ENCODE results near the gene TLCD5. TPM values are rescaled to one million over a fixed set of nuclear protein-coding genes. Genes with fewer than 3 reads are reported as not detected.

TLCD5 gene
- total RNA-seq, 4 donors from 2014 or later = 0.27 to 1.0 (median 0.70) TPM

DNA sequence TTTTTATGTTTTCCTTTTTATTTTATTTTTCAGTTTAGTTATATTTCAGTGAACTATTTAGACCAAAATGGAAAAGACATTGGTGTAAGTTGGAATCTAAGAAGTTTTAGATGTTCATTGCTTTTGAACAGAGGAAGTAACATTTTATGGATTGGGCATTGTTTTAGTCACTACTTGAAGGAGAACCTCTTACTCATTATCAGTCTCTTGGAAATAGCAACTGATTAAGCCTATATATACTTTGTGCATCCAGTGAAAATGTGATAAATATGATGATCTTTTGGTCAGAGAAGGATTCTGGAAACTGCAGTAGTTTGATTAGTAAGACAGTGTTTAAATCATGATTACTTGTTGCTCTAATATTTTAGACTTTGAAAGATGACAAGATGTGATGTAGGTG lies 25.5 kb downstream of the TLCD5 start:
- no peaks in the 10 kb centered on the region for H3K9me3 ChIP-seq
- no peak for TF ChIP-seq POLR2A (IDR thresholded peaks at IDR 0.05)
- TF ChIP-seq, protein P1, sequence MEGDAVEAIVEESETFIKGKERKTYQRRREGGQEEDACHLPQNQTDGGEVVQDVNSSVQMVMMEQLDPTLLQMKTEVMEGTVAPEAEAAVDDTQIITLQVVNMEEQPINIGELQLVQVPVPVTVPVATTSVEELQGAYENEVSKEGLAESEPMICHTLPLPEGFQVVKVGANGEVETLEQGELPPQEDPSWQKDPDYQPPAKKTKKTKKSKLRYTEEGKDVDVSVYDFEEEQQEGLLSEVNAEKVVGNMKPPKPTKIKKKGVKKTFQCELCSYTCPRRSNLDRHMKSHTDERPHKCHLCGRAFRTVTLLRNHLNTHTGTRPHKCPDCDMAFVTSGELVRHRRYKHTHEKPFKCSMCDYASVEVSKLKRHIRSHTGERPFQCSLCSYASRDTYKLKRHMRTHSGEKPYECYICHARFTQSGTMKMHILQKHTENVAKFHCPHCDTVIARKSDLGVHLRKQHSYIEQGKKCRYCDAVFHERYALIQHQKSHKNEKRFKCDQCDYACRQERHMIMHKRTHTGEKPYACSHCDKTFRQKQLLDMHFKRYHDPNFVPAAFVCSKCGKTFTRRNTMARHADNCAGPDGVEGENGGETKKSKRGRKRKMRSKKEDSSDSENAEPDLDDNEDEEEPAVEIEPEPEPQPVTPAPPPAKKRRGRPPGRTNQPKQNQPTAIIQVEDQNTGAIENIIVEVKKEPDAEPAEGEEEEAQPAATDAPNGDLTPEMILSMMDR (IDR thresholded peaks at IDR 0.05 in 4 of 5, conservative IDR thresholded peaks at IDR 0.05 in 1 of 5) = no peak
- no peak overlapping the region for H3K4me3 ChIP-seq
- H3K27me3 ChIP-seq = no peaks in the 10 kb centered on the region
- no peak overlapping the region for H3K27ac ChIP-seq
- H3K36me3 ChIP-seq = no peaks in the 10 kb centered on the region
- DNase-seq = no peak
- intact Hi-C loops (cut with DNase I; ENCODE audit: low total_unique reads) = no loop called here
- no peak for ATAC-seq
- peaks cover 49 to 50% of the 10 kb centered on the region in 2 donors for H3K4me1 ChIP-seq
- in situ Hi-C loops (cut with MboI; ENCODE audit: low sequenced_read_pairs in 4 of 4) = no loop called here

DNA sequence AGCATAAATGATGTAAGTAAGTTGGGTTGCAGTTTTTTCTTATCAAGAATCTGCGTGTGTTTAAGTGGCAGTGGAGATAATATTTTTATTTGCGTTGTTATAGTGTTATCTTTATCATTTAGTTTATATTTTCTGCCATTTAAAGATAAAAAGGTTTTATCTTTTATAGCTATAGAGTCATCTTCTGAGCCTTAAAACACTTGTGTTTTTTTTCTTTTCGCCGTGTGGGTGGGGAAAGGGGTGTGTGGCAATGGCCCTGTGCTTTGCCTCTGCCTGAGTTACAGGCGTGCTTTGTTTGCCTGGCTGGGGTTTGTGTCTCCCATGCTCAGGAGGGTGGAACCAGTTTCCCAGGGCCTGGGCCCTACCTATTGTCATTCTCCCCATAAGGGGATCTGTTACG lies 27.3 kb downstream of the TLCD5 start:
- no peak for ATAC-seq
- Histone ChIP-seq H3K4me3 (no peak overlapping the region), H3K27me3 (no peaks in the 10 kb centered on the region), H3K27ac (no peak overlapping the region), H3K4me1 (peaks cover 42 to 45% of the 10 kb centered on the region in 2 donors), H3K36me3 (no peaks in the 10 kb centered on the region), H3K9me3 (no peaks in the 10 kb centered on the region)
- intact Hi-C loops (cut with DNase I; ENCODE audit: low total_unique reads) (no loop called here), in situ Hi-C loops (cut with MboI; ENCODE audit: low sequenced_read_pairs in 4 of 4) (no loop called here)
- DNase-seq = no peak
- no peak for TF ChIP-seq POLR2A (IDR thresholded peaks at IDR 0.05)
- TF ChIP-seq, protein P1 (IDR thresholded peaks at IDR 0.05 in 4 of 5, conservative IDR thresholded peaks at IDR 0.05 in 1 of 5) = no peak

DNA sequence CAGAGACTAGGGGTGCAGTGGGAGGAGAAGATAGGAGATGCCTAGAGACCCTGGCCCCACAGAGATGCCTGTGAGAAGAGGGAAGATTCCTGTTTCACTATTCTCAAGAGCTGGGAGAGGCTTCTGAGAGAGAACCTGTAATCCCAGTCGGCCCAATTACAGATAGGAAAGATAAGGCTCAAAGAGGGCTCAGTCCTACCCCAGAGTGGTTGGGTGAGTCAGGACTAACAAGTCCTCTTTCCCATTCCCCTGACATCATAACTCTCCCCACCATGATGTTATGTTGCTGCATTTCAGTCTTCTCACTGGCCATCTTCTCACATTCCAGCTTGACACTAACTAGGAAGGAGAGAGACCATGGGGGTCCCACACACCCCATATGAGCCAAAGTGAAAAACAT lies 29.0 kb downstream of the TLCD5 start:
- Histone ChIP-seq H3K9me3 (no peaks in the 10 kb centered on the region), H3K27ac (no peak overlapping the region), H3K27me3 (no peaks in the 10 kb centered on the region), H3K4me1 (peaks cover 29 to 41% of the 10 kb centered on the region in 2 donors), H3K4me3 (no peak overlapping the region), H3K36me3 (no peaks in the 10 kb centered on the region)
- no peak for DNase-seq
- TF ChIP-seq POLR2A (IDR thresholded peaks at IDR 0.05) = no peak
- TF ChIP-seq, protein P1 (IDR thresholded peaks at IDR 0.05 in 4 of 5, conservative IDR thresholded peaks at IDR 0.05 in 1 of 5) = no peak
- ATAC-seq = no peak
- intact Hi-C loops (cut with DNase I; ENCODE audit: low total_unique reads) (no loop called here), in situ Hi-C loops (cut with MboI; ENCODE audit: low sequenced_read_pairs in 4 of 4) (no loop called here)

DNA sequence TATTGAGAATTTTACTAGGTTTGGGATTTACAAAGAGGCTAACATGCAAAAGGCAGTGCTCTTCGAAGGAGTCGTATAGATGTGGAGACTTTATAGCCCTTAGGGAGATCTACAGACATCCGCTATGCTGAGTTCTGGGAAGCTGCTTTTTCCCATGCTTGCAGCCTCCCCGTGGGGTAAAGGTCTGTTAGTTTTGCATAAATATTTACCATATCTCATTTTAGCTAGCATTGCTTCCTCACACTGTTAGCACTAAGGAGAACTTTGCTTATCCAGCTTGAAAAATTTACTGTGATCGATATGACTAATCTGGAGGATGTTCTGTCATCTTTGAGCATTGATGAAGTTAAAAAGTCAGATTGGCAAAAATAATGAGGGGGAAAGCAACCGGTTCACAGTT lies 29.7 kb downstream of the TLCD5 start:
- in situ Hi-C loops (cut with MboI; ENCODE audit: low sequenced_read_pairs in 4 of 4) (no loop called here), intact Hi-C loops (cut with DNase I; ENCODE audit: low total_unique reads) (no loop called here)
- no peak for TF ChIP-seq POLR2A (IDR thresholded peaks at IDR 0.05)
- TF ChIP-seq, protein P1 (IDR thresholded peaks at IDR 0.05 in 4 of 5, conservative IDR thresholded peaks at IDR 0.05 in 1 of 5) = no peak
- Histone ChIP-seq H3K27ac (no peak overlapping the region), H3K27me3 (no peaks in the 10 kb centered on the region), H3K4me3 (no peak overlapping the region), H3K9me3 (no peaks in the 10 kb centered on the region), H3K4me1 (peaks cover 24 to 42% of the 10 kb centered on the region in 2 donors), H3K36me3 (no peaks in the 10 kb centered on the region)
- ATAC-seq (no peak), DNase-seq (no peak)

DNA sequence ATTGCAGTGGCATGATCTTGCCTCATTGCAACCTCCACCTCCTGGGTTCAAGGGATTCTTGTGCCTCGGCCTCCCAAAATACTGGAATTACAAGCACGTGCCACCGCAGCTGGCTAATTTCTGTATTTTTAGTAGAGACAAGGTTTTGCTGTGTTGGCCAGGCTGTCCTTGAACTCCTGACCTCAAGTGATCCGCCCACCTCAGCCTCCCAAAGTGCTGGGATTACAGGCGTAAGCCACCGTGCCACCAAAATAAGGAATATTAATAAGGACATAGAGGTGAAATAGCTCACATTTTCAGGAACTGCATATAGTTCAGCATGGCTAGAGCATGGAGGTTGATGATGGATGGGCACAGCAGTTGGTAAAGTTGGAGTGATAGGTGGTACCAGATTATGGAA lies 32.5 kb downstream of the TLCD5 start:
- H3K27me3 ChIP-seq = no peaks in the 10 kb centered on the region
- no peak overlapping the region for H3K27ac ChIP-seq
- peaks cover 30 to 51% of the 10 kb centered on the region in 2 donors for H3K4me1 ChIP-seq
- intact Hi-C loops (cut with DNase I; ENCODE audit: low total_unique reads) (no loop called here), in situ Hi-C loops (cut with MboI; ENCODE audit: low sequenced_read_pairs in 4 of 4) (no loop called here)
- no peak for DNase-seq
- H3K36me3 ChIP-seq = no peaks in the 10 kb centered on the region
- H3K9me3 ChIP-seq = no peaks in the 10 kb centered on the region
- no peak for TF ChIP-seq POLR2A (IDR thresholded peaks at IDR 0.05)
- TF ChIP-seq, protein P1 (IDR thresholded peaks at IDR 0.05 in 4 of 5, conservative IDR thresholded peaks at IDR 0.05 in 1 of 5) = no peak
- no peak overlapping the region for H3K4me3 ChIP-seq
- no peak for ATAC-seq
